ENCODE results near the gene CHD8. TPM values are rescaled to one million over a fixed set of nuclear protein-coding genes. Genes with fewer than 3 reads are reported as not detected.

Gene CHD8
- total and polyA plus RNA-seq, 2 of the 13 experiments (the other 11 are each of a cell fraction or from before 2014, with no cell fraction given) = 35.1 to 79.6 TPM

- in situ Hi-C loops (cut with HindIII; ENCODE audit: extremely low pct_ligation_motif_present, low pct_unique_long_range_greater_than_20kb) (no loop called here), intact Hi-C loops (cut with micrococcal nuclease; ENCODE audit: unreplicated experiment) (no loop called here)
- Histone ChIP-seq H3K9me3 (ENCODE audit: low read length) (no peaks in the 10 kb centered on the region), H3K4me2 (ENCODE audit: low read depth, low read length) (no peak overlapping the region), H3K27me3 (ENCODE audit: control insufficient read depth in 1 of 2, insufficient read depth in 2 of 2, low read length in 2 of 2) (no peaks in the 10 kb centered on the region), H3K36me3 (replicated peaks in 1 of 2; ENCODE audit: control insufficient read depth in 1 of 2, insufficient read depth in 2 of 2, low read length in 2 of 2) (peaks cover 49 to 96% of the 10 kb centered on the region in 2 experiments), H3K4me1 (ENCODE audit: insufficient read depth, low read length) (no peaks in the 10 kb centered on the region), H3K27ac (ENCODE audit: extremely low read length, insufficient read depth, low read length) (no peak overlapping the region), H2AFZ (ENCODE audit: low read length) (no peak overlapping the region), H3K79me2 (ENCODE audit: insufficient read depth, low read length) (no peaks in the 10 kb centered on the region), H3K4me3 (replicated peaks in 1 of 3; ENCODE audit: insufficient read depth in 1 of 3, low read depth in 2 of 3, low read length in 3 of 3) (no peak overlapping the region), H3K9ac (ENCODE audit: insufficient read depth, low read depth, low read length) (no peak overlapping the region), H4K20me1 (ENCODE audit: insufficient read depth, low read length) (no peaks in the 10 kb centered on the region)
- 96% methylated on average over 3 of the region's 3 CpGs for WGBS (ENCODE audit: low lambda C conversion rate)
- ChIA-PET CTCF (ENCODE audit: low intra/inter-chr PET ratio, low total read pairs) (no interaction called here), POLR2A (no interaction called here)
- TSS peak; percentile 29 for BruUV-seq (replicated peaks)
- no peak for DNase-seq (ENCODE audit: low spot score)
- ATAC-seq = no peak; the same call in 2 of the 3 replicates
- no peak for FAIRE-seq
- no peak for TF ChIP-seq ZMYM3 (CRISPR knock-in tag; IDR thresholded peaks at IDR 0.05)
- TF ChIP-seq MYPOP (CRISPR knock-in tag; IDR thresholded peaks at IDR 0.05) = no peak
- no peak for TF ChIP-seq ZNF333 (CRISPR knock-in tag; IDR thresholded peaks at IDR 0.05; ENCODE audit: borderline replicate concordance)
- TF ChIP-seq ZNF800 (CRISPR knock-in tag; IDR thresholded peaks at IDR 0.05) = no peak
- TF ChIP-seq POLR2AphosphoS5 (IDR thresholded peaks at IDR 0.05; ENCODE audit: low read depth, low read length) = no peak
- TF ChIP-seq ZBTB20 (CRISPR knock-in tag; IDR thresholded peaks at IDR 0.05; ENCODE audit: borderline replicate concordance, low read depth) = no peak
- TF ChIP-seq, protein P1, sequence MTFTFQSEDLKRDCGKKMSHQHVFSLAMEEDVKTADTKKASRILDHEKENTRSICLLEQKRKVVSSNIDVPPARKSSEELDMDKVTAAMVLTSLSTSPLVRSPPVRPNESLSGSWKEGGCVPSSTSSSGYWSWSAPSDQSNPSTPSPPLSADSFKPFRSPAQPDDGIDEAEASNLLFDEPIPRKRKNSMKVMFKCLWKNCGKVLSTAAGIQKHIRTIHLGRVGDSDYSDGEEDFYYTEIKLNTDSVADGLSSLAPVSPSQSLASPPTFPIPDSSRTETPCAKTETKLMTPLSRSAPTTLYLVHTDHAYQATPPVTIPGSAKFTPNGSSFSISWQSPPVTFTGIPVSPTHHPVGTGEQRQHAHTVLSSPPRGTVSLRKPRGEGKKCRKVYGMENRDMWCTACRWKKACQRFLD (CRISPR knock-in tag; IDR thresholded peaks at IDR 0.05; ENCODE audit: borderline replicate concordance) = no peak
- no peak for TF ChIP-seq PLSCR1 (CRISPR knock-in tag; IDR thresholded peaks at IDR 0.05; ENCODE audit: borderline replicate concordance)
- TF ChIP-seq MAFG (CRISPR knock-in tag; IDR thresholded peaks at IDR 0.05) = no peak
- TF ChIP-seq ZNF460 (CRISPR knock-in tag; IDR thresholded peaks at IDR 0.05; ENCODE audit: borderline replicate concordance) = no peak
- TF ChIP-seq ZNF326 (CRISPR knock-in tag; IDR thresholded peaks at IDR 0.05; ENCODE audit: borderline replicate concordance) = no peak
- no peak for TF ChIP-seq CSRNP2 (CRISPR knock-in tag; conservative IDR thresholded peaks at IDR 0.05; ENCODE audit: low read depth)
- no peak for TF ChIP-seq RBM39 (IDR thresholded peaks at IDR 0.05; ENCODE audit: low read depth, low read length, poor library complexity, severe bottlenecking)
- TF ChIP-seq ZNF253 (CRISPR knock-in tag; IDR thresholded peaks at IDR 0.05; ENCODE audit: borderline replicate concordance) = no peak
- no peak for TF ChIP-seq ZC3H4 (CRISPR knock-in tag; IDR thresholded peaks at IDR 0.05; ENCODE audit: borderline replicate concordance)
- TF ChIP-seq ZNF451 (CRISPR knock-in tag; IDR thresholded peaks at IDR 0.05) = no peak
- TF ChIP-seq ZNF556 (CRISPR knock-in tag; IDR thresholded peaks at IDR 0.05; ENCODE audit: borderline replicate concordance) = no peak
- no peak for TF ChIP-seq SMAD9 (CRISPR knock-in tag; IDR thresholded peaks at IDR 0.05)
Measured at GRCh38 chr14:21408147-21408546, 47.8 kb downstream of the CHD8 start.
